ENCODE measurements around the gene NFASC.

DNA sequence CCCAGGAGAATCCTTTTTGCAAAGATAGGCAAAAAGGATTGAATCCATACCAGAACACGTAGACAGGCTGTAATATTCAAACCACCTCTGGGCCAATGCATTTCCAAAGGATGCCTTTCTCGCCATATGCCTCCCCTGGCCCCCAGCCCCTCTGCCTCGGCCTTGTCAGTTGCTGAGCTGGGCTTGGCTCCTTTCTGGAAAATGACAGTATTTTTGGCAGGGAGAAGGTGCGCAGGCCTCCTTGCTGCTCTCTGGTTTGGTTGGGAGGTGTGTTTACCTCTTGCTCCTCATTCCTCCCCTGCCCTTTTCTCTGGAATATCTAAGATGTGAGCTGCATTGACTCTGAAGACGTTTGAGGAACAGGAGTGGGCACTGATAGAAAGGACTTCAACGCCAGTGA, 146.3 kb downstream of the NFASC start:
- TF ChIP-seq, protein P1, sequence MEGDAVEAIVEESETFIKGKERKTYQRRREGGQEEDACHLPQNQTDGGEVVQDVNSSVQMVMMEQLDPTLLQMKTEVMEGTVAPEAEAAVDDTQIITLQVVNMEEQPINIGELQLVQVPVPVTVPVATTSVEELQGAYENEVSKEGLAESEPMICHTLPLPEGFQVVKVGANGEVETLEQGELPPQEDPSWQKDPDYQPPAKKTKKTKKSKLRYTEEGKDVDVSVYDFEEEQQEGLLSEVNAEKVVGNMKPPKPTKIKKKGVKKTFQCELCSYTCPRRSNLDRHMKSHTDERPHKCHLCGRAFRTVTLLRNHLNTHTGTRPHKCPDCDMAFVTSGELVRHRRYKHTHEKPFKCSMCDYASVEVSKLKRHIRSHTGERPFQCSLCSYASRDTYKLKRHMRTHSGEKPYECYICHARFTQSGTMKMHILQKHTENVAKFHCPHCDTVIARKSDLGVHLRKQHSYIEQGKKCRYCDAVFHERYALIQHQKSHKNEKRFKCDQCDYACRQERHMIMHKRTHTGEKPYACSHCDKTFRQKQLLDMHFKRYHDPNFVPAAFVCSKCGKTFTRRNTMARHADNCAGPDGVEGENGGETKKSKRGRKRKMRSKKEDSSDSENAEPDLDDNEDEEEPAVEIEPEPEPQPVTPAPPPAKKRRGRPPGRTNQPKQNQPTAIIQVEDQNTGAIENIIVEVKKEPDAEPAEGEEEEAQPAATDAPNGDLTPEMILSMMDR (IDR thresholded peaks at IDR 0.05; ENCODE audit: insufficient read depth, low read length, poor library complexity, severe bottlenecking), result no peak
- TF ChIP-seq EZH2phosphoT487 (conservative IDR thresholded peaks at IDR 0.05; ENCODE audit: low read length), result no peak

Measured in SU-DHL-6 (cell line).